ENCODE results near the gene TAB2. TPM values are rescaled to one million over a fixed set of nuclear protein-coding genes. Genes with fewer than 3 reads are reported as not detected.

TAB2 gene
- total RNA-seq, 1 donor from 2014 or later = 81.8 TPM

DNA sequence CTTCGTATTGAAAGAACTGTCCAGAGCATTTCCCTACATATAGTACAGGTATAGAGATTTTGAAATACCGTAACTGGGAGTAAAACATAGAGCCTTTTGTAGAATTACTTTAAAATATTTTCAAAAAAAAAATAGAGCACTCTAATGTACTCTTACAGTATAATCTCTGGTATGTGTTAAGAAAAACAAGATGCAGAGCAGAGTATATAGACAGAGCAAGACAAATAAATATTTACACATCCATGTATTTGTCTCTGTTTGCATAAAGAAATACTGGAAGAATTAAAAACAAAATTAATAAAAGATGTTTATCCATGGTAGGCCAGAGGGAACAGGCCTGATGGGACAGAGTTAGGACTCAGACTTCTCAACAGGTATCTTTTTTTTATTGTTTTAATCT is 54.5 kb downstream of the TAB2 start:
- H3K4me2 ChIP-seq (ENCODE audit: low read length) = no peak overlapping the region
- no peak overlapping the region for H2AFZ ChIP-seq (ENCODE audit: low read depth, low read length)
- TF ChIP-seq, protein P1, sequence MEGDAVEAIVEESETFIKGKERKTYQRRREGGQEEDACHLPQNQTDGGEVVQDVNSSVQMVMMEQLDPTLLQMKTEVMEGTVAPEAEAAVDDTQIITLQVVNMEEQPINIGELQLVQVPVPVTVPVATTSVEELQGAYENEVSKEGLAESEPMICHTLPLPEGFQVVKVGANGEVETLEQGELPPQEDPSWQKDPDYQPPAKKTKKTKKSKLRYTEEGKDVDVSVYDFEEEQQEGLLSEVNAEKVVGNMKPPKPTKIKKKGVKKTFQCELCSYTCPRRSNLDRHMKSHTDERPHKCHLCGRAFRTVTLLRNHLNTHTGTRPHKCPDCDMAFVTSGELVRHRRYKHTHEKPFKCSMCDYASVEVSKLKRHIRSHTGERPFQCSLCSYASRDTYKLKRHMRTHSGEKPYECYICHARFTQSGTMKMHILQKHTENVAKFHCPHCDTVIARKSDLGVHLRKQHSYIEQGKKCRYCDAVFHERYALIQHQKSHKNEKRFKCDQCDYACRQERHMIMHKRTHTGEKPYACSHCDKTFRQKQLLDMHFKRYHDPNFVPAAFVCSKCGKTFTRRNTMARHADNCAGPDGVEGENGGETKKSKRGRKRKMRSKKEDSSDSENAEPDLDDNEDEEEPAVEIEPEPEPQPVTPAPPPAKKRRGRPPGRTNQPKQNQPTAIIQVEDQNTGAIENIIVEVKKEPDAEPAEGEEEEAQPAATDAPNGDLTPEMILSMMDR (IDR thresholded peaks at IDR 0.05; ENCODE audit: insufficient read depth, low read depth, low read length) = no peak
- TF ChIP-seq EZH2 (IDR thresholded peaks at IDR 0.05; ENCODE audit: insufficient read depth, low read length) = no peak
- H3K79me2 ChIP-seq (ENCODE audit: insufficient read depth, low read length) = peaks cover 92% of the 10 kb centered on the region
- Mint-ChIP-seq H3K9me3 (ENCODE audit: unreplicated experiment) (no peaks in the 10 kb centered on the region), H3K4me3 (ENCODE audit: unreplicated experiment) (no peak overlapping the region), H3K27ac (ENCODE audit: unreplicated experiment) (no peak overlapping the region), H3K27me3 (ENCODE audit: low read depth, unreplicated experiment) (no peaks in the 10 kb centered on the region), H3K4me1 (ENCODE audit: low read depth, unreplicated experiment) (peaks cover 4% of the 10 kb centered on the region), H3K36me3 (ENCODE audit: low read depth, unreplicated experiment) (peaks cover 10% of the 10 kb centered on the region)
- H3K36me3 ChIP-seq (ENCODE audit: insufficient read depth, low read length) = peaks cover 19% of the 10 kb centered on the region
- no peak overlapping the region for H3K4me3 ChIP-seq (ENCODE audit: insufficient read depth, low read depth, low read length)
- H3K27me3 ChIP-seq (ENCODE audit: insufficient read depth, low read length) = no peaks in the 10 kb centered on the region
- peaks cover 69% of the 10 kb centered on the region for H4K20me1 ChIP-seq (ENCODE audit: insufficient read depth, low read length)
- H3K27ac ChIP-seq (ENCODE audit: low read depth, low read length) = no peak overlapping the region
- DNase-seq (ENCODE audit: low read depth) (no peak), FAIRE-seq (no peak)
- no peak overlapping the region for H3K9ac ChIP-seq (ENCODE audit: low read length)
- H3K9me3 ChIP-seq (ENCODE audit: insufficient read depth, low read depth, low read length) = no peaks in the 10 kb centered on the region
- H3K4me1 ChIP-seq (ENCODE audit: insufficient read depth, low read length) = no peaks in the 10 kb centered on the region

DNA sequence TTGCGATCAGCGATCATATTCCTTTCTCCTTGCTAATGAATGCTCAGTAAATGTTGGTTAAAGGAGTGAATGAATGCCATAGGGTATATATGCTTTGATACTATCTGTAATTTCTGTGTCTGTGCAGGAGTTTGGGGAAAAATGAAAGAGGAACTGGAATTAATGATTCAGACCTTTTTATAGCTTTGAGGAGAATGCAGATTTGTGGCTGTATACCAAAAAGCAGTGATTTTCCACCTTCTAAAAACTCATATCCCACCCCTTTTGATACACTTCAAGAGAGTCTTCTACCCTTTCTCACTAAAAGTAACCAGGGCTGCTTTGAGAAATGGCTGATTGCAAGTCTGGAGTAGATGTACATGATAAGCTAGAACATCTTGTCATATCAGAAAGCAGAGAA is 56.0 kb downstream of the TAB2 start:
- Mint-ChIP-seq H3K27me3 (ENCODE audit: low read depth, unreplicated experiment) (no peaks in the 10 kb centered on the region), H3K27ac (ENCODE audit: unreplicated experiment) (peak overlapping the region; percentile 13)
- H3K79me2 ChIP-seq (ENCODE audit: insufficient read depth, low read length) = peaks cover 85% of the 10 kb centered on the region

DNA sequence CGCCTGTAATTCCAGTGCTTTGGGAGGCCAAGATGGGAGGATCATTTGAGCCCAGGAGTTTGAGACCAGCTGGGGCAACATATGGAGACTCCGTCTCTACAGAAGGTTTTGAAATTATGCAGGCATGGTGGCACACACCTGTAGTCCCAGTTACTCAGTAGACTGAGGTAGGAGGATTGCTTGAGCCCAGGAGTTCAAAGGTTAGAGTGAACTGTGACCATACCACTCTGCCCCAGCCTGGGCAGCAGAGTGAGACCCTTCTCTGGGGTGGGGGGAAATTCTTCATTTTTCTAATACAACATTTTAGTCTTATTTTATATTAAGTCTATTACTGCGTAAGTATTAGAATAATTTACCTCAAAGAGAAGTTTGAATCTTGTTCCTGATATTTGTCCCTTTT is 62.5 kb downstream of the TAB2 start:
- no peaks in the 10 kb centered on the region for H3K27me3 Mint-ChIP-seq (ENCODE audit: low read depth, unreplicated experiment)
- peaks cover 34% of the 10 kb centered on the region for H3K36me3 Mint-ChIP-seq (ENCODE audit: low read depth, unreplicated experiment)

More for the DNA sequence above, 56.0 kb downstream of the TAB2 start:
- DNase-seq (ENCODE audit: low read depth) (no peak), FAIRE-seq (no peak)
- H3K9ac ChIP-seq (ENCODE audit: low read length) = no peak overlapping the region
- H3K36me3 Mint-ChIP-seq (ENCODE audit: low read depth, unreplicated experiment) = peaks cover 16% of the 10 kb centered on the region
- H3K4me1 Mint-ChIP-seq (ENCODE audit: low read depth, unreplicated experiment) = peaks cover 4% of the 10 kb centered on the region
- H3K9me3 Mint-ChIP-seq (ENCODE audit: unreplicated experiment) = no peaks in the 10 kb centered on the region
- no peak for TF ChIP-seq EZH2 (IDR thresholded peaks at IDR 0.05; ENCODE audit: insufficient read depth, low read length)
- TF ChIP-seq, protein P1 (IDR thresholded peaks at IDR 0.05; ENCODE audit: insufficient read depth, low read depth, low read length) = no peak
- no peak overlapping the region for H2AFZ ChIP-seq (ENCODE audit: low read depth, low read length)
- no peak overlapping the region for H3K4me2 ChIP-seq (ENCODE audit: low read length)
- H3K9me3 ChIP-seq (ENCODE audit: insufficient read depth, low read depth, low read length) = no peaks in the 10 kb centered on the region
- H3K4me3 ChIP-seq (ENCODE audit: insufficient read depth, low read depth, low read length) = no peak overlapping the region
- no peak overlapping the region for H3K27ac ChIP-seq (ENCODE audit: low read depth, low read length)
- no peaks in the 10 kb centered on the region for H3K4me1 ChIP-seq (ENCODE audit: insufficient read depth, low read length)
- peaks cover 61% of the 10 kb centered on the region for H4K20me1 ChIP-seq (ENCODE audit: insufficient read depth, low read length)
- H3K4me3 Mint-ChIP-seq (ENCODE audit: unreplicated experiment) = no peak overlapping the region
- H3K36me3 ChIP-seq (ENCODE audit: insufficient read depth, low read length) = peaks cover 27% of the 10 kb centered on the region
- H3K27me3 ChIP-seq (ENCODE audit: insufficient read depth, low read length) = no peaks in the 10 kb centered on the region

More for the DNA sequence above, 62.5 kb downstream of the TAB2 start:
- Histone ChIP-seq H3K27me3 (ENCODE audit: insufficient read depth, low read length) (no peaks in the 10 kb centered on the region), H3K9ac (ENCODE audit: low read length) (no peak overlapping the region), H3K27ac (ENCODE audit: low read depth, low read length) (no peak overlapping the region), H3K4me2 (ENCODE audit: low read length) (no peak overlapping the region), H3K36me3 (ENCODE audit: insufficient read depth, low read length) (peaks cover 36% of the 10 kb centered on the region), H3K79me2 (ENCODE audit: insufficient read depth, low read length) (peaks cover 73% of the 10 kb centered on the region), H3K4me3 (ENCODE audit: insufficient read depth, low read depth, low read length) (no peak overlapping the region), H3K4me1 (ENCODE audit: insufficient read depth, low read length) (no peaks in the 10 kb centered on the region), H3K9me3 (ENCODE audit: insufficient read depth, low read depth, low read length) (no peaks in the 10 kb centered on the region), H2AFZ (ENCODE audit: low read depth, low read length) (no peak overlapping the region), H4K20me1 (ENCODE audit: insufficient read depth, low read length) (peaks cover 50% of the 10 kb centered on the region)
- no peak for DNase-seq (ENCODE audit: low read depth)
- Mint-ChIP-seq H3K27ac (ENCODE audit: unreplicated experiment) (no peak overlapping the region), H3K4me1 (ENCODE audit: low read depth, unreplicated experiment) (peaks cover 5% of the 10 kb centered on the region), H3K9me3 (ENCODE audit: unreplicated experiment) (no peaks in the 10 kb centered on the region), H3K4me3 (ENCODE audit: unreplicated experiment) (no peak overlapping the region)
- no peak for FAIRE-seq
- TF ChIP-seq, protein P1 (IDR thresholded peaks at IDR 0.05; ENCODE audit: insufficient read depth, low read depth, low read length) = no peak
- no peak for TF ChIP-seq EZH2 (IDR thresholded peaks at IDR 0.05; ENCODE audit: insufficient read depth, low read length)
